ENCODE measurements around the gene JAZF1.

- TF ChIP-seq CTCF (IDR thresholded peaks at IDR 0.05) (no peak), EZH2 (IDR thresholded peaks at IDR 0.05; ENCODE audit: borderline replicate concordance, insufficient read depth, low read depth, low read length, poor library complexity, severe bottlenecking) (no peak)
Measured at GRCh38 chr7:28136420-28136819, 44.2 kb downstream of the JAZF1 start.

All from B cell (primary cell).